ENCODE results near the gene ENTPD1.
"Not testable (repeated sequence)": the region's sequence is repeated elsewhere in the genome, so short reads cannot be mapped to it uniquely, and the experiment has no call there.

Gene ENTPD1

DNA sequence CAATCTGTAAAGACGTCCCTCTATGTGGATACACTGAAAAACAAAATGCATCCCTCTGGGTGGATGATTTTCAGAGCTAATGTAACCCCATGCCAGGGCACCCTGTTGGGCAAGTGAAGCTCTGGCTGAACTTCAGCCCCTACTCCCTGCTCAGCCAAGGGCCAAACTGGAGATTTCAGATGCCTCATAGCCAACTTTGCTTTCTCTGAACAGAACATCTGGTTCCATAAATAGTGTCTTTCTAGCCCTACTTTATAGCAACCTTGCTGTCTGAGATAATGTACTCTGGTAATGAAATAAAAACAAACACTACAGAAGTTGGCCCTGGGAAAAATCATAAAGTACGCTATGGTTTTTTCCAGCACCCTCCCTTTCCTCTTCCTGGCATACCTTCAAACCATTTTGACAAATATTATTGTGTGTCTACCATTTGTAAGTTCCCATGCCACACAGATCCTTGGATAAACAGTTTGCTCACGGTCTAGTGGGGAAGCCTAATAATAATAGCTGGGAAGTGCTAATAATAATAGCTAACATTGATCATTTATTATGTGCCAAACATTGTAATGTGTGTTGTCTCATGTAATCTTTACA lies 3.4 kb downstream of the ENTPD1 start:
- no peak for DNase-seq

DNA sequence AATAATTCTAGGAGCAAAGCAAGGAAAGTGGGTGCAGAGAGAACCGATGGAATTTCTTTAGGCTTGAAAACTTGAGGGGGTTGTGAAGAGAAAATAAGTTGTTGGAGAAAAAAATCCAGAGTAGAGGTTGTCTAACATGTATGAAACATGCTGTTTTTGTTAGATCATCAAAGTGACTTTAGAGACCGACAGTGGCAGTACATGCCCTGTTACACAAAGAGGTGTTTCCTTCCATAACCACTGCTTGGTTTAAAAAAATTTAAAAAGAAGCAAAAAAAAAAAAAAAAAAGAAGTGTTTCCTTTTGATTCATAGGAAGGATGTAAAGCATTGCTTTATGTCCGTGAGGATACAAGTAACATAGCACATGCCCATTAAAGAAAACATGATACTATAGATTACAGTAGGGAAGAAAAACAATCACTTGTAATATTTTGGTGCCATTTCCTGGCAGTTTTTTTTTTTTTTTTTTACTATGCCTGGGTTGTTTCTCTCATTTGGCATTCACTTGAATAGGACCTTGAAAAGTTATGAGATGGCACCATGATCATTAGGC lies 6.1 kb downstream of the ENTPD1 start:
- no peak for DNase-seq

- DNase-seq = peak; percentile 28
These were observed 12.1 kb downstream of the ENTPD1 start for GRCh38 chr10:95767884-95768556.

DNA sequence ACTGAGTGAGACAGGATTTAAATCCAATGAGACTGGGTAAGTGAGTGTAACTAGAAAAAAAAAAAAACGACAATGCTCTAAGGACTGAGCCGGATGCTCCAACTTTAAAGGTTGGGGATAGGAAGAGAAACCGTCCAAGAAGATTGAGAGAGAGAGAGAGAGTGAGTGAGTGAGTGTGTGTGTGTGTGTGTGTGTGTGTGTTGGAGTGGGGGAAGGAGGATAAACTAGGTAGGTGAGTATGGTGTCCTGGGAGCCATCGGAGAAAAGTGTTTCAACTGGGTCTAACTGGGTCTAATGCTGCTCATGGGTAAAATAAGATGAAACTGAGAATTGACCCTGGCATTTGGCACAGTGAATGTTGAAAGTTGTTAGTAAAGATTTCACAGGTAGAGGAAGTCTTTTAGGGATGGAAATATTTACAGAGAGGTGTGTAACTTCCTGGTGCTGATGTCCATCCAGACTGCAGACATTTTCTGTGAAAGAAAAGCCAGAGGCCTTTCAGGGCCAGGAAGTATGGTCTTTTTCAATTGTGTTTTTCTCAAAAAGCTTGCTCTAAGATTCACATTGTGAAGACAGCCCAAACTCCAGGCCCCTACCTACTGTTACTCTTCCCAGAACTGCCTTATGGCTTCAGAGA lies 14.2 kb downstream of the ENTPD1 start:
- no peak for DNase-seq

GRCh38 chr10:95773454-95773853 lies 17.5 kb downstream of the ENTPD1 start:
- not testable (repeated sequence) for DNase-seq

GRCh38 chr10:95777638-95778037 lies 21.7 kb downstream of the ENTPD1 start:
- not testable (repeated sequence) for DNase-seq

GRCh38 chr10:95782318-95782717 lies 26.4 kb downstream of the ENTPD1 start:
- DNase-seq = peak; percentile 16

DNA sequence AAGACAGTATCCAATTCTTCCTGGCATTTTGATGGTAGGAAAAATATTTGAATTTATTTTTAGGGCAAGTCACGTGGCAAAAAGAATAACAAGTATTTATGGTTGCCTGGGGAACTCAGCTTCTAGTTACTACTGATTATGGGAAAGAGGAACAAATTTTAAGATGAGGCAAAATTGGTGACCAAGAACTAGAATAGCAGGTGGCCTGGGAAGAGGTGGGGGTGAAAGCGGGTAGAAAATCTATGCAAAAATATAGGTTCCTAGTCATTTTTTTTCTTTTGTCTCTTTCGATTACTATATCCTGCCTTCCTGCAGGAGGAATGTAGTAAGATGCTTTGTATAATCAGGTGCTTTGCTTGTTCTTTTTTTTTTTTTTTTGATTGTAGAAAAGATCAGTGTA lies 27.8 kb downstream of the ENTPD1 start:
- peak; percentile 19 for DNase-seq

GRCh38 chr10:95784279-95784913 lies 28.4 kb downstream of the ENTPD1 start:
- peak; percentile 24 for DNase-seq

DNA sequence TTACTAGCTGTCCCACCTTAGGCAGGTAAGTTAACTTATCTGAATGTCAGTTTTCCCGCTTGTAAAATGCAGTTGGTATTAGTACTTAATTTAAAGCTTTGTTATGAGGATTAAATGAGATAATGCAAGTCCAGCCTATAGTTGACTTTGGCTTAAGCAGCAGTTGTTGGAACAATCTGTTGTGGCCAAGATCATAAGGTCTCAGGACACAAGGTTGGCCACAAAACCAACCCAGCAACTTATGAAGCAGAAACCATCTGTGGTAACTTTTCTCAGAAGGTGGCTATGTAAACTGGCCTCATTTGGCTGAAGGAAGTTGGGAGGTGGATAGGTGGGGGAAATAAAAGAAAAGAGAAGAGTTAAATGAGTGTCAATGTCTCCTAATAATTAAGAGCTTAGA lies 29.4 kb downstream of the ENTPD1 start:
- no peak for DNase-seq

- no peak for DNase-seq
These were observed 30.1 kb downstream of the ENTPD1 start for GRCh38 chr10:95785942-95786669.

- no peak for DNase-seq
These were observed 31.5 kb downstream of the ENTPD1 start for GRCh38 chr10:95787447-95787846.

DNA sequence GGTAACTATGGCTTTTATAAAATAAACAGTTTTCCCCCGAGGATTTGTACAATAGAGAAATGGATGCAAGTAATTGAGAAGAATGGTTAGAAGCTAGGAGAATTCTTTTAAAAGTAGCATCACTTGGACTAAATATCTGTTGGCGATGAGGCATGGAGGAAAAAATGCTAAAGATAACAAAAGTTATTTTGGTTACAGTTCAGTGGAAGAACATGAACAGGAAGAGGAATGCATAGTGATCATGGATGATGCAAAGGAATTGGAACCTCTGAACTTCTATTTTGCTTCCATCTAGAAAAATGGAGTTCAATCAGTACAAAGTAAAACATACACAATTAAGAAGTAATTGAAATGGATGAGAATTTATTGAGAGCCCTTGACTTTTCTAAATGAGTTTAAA lies 32.9 kb downstream of the ENTPD1 start:
- DNase-seq = no peak

DNA sequence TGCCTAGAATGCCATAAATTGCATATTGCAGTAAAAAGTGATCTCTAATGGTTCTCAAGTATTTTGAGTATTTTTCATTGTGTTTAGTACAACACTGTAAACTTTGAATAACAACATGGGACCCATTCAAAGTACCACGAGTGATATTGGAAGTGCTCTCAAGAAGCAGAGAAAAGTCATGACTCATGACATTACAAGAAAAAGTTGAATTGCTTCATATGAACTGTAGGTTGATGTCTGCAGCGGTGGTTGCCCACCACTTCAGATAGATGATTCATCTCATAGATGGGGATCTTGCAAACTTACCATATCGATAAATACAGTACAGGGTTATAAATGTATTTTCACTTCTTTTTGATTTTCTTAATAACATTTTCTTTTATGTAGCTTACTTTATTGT lies 33.9 kb downstream of the ENTPD1 start:
- no peak for DNase-seq

DNA sequence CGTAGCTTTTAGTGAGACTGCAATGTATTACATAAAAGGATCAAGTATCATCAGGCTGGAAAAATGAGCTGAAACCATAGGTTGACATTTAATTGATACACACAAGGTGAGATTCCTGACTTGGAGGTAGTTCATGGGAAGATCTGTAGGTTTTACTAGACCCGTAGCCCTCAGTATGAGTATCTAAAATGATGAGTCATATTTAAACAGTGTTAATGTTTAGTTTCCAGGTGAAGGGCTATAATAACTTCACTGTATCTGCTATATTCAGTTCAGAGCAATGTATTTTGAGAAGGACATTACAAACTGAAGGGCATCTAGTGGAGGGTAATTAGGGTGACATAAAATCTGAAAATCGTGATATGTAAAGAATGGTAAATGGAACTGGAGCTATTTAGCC lies 35.0 kb downstream of the ENTPD1 start:
- no peak for DNase-seq

- DNase-seq = no peak
These were observed 35.5 kb downstream of the ENTPD1 start for GRCh38 chr10:95791425-95791979.

DNA sequence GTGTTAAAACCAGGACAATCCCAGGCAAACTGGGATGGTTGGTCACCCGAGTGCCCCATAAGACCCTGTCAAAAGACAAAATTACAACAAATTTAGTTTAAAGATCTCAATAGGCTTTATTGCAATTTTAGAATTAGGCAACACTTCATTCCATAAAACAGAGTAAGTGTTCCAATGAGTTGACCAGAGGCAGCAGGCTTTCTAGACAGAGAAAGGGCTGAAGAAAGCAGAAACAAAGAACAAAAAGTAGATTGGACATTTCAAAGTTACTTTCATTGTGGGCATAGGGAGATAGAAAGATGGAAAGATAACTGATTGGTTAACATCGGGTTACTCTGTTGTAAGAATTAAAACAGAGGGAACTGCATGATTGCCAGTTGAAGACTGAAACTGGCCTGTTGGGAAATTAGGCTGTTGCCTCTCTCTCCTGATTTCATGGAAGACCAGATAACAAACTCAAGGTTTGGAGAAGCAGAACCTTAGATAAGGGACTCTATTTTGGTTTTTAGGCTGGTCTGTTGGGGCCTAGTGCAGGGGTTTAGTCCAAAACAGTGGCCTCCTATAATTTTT lies 36.3 kb downstream of the ENTPD1 start:
- no peak for DNase-seq

DNA sequence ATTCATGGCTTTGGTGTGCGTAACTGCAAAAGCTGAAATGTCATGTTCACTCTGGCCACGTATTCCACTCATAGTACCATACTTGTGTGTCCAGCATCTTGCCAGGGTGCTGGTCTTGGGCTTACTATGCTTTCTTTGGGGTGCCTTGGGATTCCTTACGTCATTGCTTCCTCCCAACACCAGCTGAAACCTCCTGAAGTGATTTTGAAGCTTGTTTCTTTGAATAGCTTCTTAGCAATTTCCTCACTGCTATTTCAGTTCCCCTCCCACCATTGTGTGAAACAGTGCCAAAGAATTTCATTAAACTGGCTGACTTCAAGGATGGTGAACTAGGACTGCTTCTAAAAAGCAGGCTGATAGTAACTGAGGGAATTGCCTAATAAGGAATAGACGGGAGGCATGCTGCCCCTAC lies 36.9 kb downstream of the ENTPD1 start:
- DNase-seq = no peak

GRCh38 chr10:95793401-95794045 lies 37.6 kb downstream of the ENTPD1 start:
- DNase-seq = peak; percentile 26

GRCh38 chr10:95794195-95794594 lies 38.2 kb downstream of the ENTPD1 start:
- DNase-seq = no peak

GRCh38 chr10:95795602-95796001 lies 39.6 kb downstream of the ENTPD1 start:
- DNase-seq = no peak

GRCh38 chr10:95796504-95796903 lies 40.5 kb downstream of the ENTPD1 start:
- no peak for DNase-seq

All from CD4-positive, alpha-beta T cell treated with Interleukin-21 for 1 hour (primary cell).